Loucy (cell line): Measurements from ENCODE around the gene LRCH1.

Source experiments
- H2AFZ ChIP-seq: fragments of 200-600 bp; sonication (generic); 2 replicates; pipeline ENCODE4 v1.6.0; 2016; ENCODE audit warnings: antibody characterized with exemption, mild to moderate bottlenecking, low read length, moderate library complexity
- H3F3A ChIP-seq: fragments of 200-600 bp; 2 replicates; pipeline ENCODE4 v1.6.0; 2016; ENCODE audit warnings: antibody characterized with exemption, low read depth, mild to moderate bottlenecking
- H3K27me3 ChIP-seq: fragments of 200-600 bp; sonication (generic); 2 replicates; pipeline ENCODE4 v1.6.1; 2014; ENCODE audit warnings: low read length, mild to moderate bottlenecking; ENCODE audit not compliant: insufficient read depth, poor library complexity, severe bottlenecking
- H3K36me3 ChIP-seq: fragments of 200-600 bp; sonication (generic); 2 replicates; pipeline ENCODE4 v1.6.1; 2016; ENCODE audit warnings: low read length; ENCODE audit not compliant: insufficient read depth
- H3K4me1 ChIP-seq: fragments of 200-600 bp; sonication (generic); 2 replicates; pipeline ENCODE4 v1.5.1; 2014; ENCODE audit warnings: low read length, mild to moderate bottlenecking; ENCODE audit not compliant: insufficient read depth, poor library complexity, severe bottlenecking
- H3K4me2 ChIP-seq: fragments of 200-600 bp; sonication (generic); 2 replicates; pipeline ENCODE4 v1.6.0; 2014; ENCODE audit warnings: antibody characterized with exemption, low read length, low read depth, mild to moderate bottlenecking; ENCODE audit not compliant: poor library complexity, severe bottlenecking
- H3K4me3 ChIP-seq: fragments of 200-600 bp; sonication (generic); 2 replicates; pipeline ENCODE4 v1.5.1; 2014; ENCODE audit warnings: low read length, mild to moderate bottlenecking, mixed read lengths; ENCODE audit not compliant: poor library complexity, severe bottlenecking
- H3K79me2 ChIP-seq: fragments of 200-600 bp; sonication (generic); 2 replicates; pipeline ENCODE4 v1.6.1; 2014; ENCODE audit warnings: low read length; ENCODE audit not compliant: insufficient read depth
- H3K9ac ChIP-seq: fragments of 200-600 bp; sonication (generic); 2 replicates; pipeline ENCODE4 v1.6.0; 2014; ENCODE audit warnings: mild to moderate bottlenecking, low read depth, low read length, moderate library complexity; ENCODE audit not compliant: poor library complexity, severe bottlenecking
- H3K9me2 ChIP-seq: fragments of 200-600 bp; sonication (generic); replicated peaks from 2 replicates; pipeline ENCODE4 v1.6.1; 2016; ENCODE audit warnings: low read depth, low read length, mixed read lengths
- H3K9me3 ChIP-seq: fragments of 200-600 bp; sonication (generic); 2 replicates; pipeline ENCODE4 v1.6.1; 2014; ENCODE audit warnings: mild to moderate bottlenecking, antibody characterized with exemption, low read length, low read depth; ENCODE audit not compliant: insufficient read depth
- H4K20me1 ChIP-seq: fragments of 200-600 bp; sonication (generic); 2 replicates; pipeline ENCODE4 v1.6.0; 2014; ENCODE audit warnings: antibody characterized with exemption, low read length, mild to moderate bottlenecking; ENCODE audit not compliant: insufficient read depth, poor library complexity, severe bottlenecking
- EZH2phosphoT487 ChIP-seq: fragments of 200-600 bp; IDR thresholded peaks from 2 replicates; pipeline ENCODE4 v1.6.1; 2018; ENCODE audit warnings: antibody characterized with exemption, mild to moderate bottlenecking, moderate library complexity, borderline replicate concordance
- TF ChIP-seq, protein P1 (sequence below): fragments of 200-600 bp; sonication (generic); conservative IDR thresholded peaks from 2 replicates; pipeline ENCODE4 v1.5.1; 2014; ENCODE audit warnings: mild to moderate bottlenecking, antibody characterized with exemption, low read length

Gene LRCH1

DNA sequence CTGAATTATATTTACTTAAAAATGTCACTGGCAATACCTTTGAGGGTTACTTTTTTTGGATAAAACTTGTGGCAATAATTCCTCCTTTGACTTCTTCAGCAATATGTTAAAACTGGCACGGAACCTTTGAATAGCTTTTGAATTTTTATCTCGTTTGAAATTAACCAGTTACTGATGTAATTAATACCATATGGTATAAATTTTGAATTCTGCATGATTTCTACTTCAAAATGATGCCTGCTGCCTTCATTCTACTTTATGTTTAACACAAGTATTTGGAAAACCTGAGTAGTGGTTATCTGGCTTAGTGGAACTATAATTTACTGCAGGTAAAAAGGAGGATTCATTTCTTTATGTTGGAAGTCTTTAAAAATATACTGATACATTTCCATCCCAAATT lies 85.3 kb downstream of the LRCH1 start:
- H4K20me1 ChIP-seq: peaks cover 9% of the 10 kb centered on the region
- H3K27me3 ChIP-seq: no peaks in the 10 kb centered on the region
- TF ChIP-seq, protein P1, sequence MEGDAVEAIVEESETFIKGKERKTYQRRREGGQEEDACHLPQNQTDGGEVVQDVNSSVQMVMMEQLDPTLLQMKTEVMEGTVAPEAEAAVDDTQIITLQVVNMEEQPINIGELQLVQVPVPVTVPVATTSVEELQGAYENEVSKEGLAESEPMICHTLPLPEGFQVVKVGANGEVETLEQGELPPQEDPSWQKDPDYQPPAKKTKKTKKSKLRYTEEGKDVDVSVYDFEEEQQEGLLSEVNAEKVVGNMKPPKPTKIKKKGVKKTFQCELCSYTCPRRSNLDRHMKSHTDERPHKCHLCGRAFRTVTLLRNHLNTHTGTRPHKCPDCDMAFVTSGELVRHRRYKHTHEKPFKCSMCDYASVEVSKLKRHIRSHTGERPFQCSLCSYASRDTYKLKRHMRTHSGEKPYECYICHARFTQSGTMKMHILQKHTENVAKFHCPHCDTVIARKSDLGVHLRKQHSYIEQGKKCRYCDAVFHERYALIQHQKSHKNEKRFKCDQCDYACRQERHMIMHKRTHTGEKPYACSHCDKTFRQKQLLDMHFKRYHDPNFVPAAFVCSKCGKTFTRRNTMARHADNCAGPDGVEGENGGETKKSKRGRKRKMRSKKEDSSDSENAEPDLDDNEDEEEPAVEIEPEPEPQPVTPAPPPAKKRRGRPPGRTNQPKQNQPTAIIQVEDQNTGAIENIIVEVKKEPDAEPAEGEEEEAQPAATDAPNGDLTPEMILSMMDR: no peak
- no peak for TF ChIP-seq EZH2phosphoT487
- H3K4me1 ChIP-seq: peaks cover 11% of the 10 kb centered on the region
- no peak overlapping the region for H3K9ac ChIP-seq
- H3K9me2 ChIP-seq: no peaks in the 10 kb centered on the region
- no peak overlapping the region for H3K4me3 ChIP-seq
- H3K9me3 ChIP-seq: no peaks in the 10 kb centered on the region
- no peak overlapping the region for H2AFZ ChIP-seq
- H3K4me2 ChIP-seq: no peak overlapping the region
- no peaks in the 10 kb centered on the region for H3K36me3 ChIP-seq
- H3F3A ChIP-seq: no peaks in the 10 kb centered on the region
- H3K79me2 ChIP-seq: peaks cover 89% of the 10 kb centered on the region

- Histone ChIP-seq H3K9ac (no peak overlapping the region), H3K4me1 (peaks cover 7% of the 10 kb centered on the region), H3K79me2 (peaks cover 90% of the 10 kb centered on the region), H2AFZ (no peak overlapping the region), H3F3A (no peaks in the 10 kb centered on the region), H3K9me2 (no peaks in the 10 kb centered on the region), H3K4me3 (no peak overlapping the region), H3K4me2 (no peak overlapping the region), H4K20me1 (peaks cover 6% of the 10 kb centered on the region), H3K27me3 (no peaks in the 10 kb centered on the region), H3K9me3 (no peaks in the 10 kb centered on the region), H3K36me3 (no peaks in the 10 kb centered on the region)
- TF ChIP-seq EZH2phosphoT487: no peak
- TF ChIP-seq, protein P1: no peak
Measured at GRCh38 chr13:46639033-46639981, 86.3 kb downstream of the LRCH1 start.

DNA sequence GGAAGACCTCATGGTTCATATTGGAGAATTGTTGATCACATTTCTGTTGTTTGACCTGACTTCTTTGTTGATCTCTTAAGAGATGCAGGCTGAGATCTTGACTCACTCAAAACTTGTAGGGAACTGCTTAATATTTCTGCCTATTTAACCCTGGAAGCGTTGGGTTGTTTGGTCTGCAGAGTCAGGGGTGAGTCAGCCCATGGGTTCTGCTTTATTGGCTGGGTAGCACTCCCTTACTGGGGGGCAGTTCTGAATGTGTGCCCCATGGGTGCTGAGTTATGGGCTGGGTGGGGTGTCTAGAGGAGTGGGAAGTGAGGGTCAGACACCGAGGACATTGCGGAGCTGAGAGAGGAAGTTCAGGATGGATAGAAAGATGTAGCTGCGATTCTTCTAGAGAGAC lies 87.9 kb downstream of the LRCH1 start:
- Histone ChIP-seq H4K20me1 (peaks cover 11% of the 10 kb centered on the region), H3K4me2 (no peak overlapping the region), H3K27me3 (no peaks in the 10 kb centered on the region), H3K9ac (no peak overlapping the region), H3K9me2 (no peaks in the 10 kb centered on the region), H3K79me2 (peaks cover 93% of the 10 kb centered on the region), H3K4me3 (no peak overlapping the region), H3K9me3 (no peaks in the 10 kb centered on the region), H3K4me1 (peaks cover 7% of the 10 kb centered on the region), H2AFZ (no peak overlapping the region), H3F3A (no peaks in the 10 kb centered on the region), H3K36me3 (no peaks in the 10 kb centered on the region)
- TF ChIP-seq, protein P1: no peak
- TF ChIP-seq EZH2phosphoT487: no peak
